CD4-positive, alpha-beta T cell treated with Interleukin-15 for 4 hours (primary cell): ENCODE measurements around the gene GOLGA2.

Experiments used
- DNase-seq: peaks from one replicate; pipeline ENCODE4 v3.0.0-alpha.2; 2020; ENCODE audit warnings: low spot score

The GOLGA2 gene

DNA sequence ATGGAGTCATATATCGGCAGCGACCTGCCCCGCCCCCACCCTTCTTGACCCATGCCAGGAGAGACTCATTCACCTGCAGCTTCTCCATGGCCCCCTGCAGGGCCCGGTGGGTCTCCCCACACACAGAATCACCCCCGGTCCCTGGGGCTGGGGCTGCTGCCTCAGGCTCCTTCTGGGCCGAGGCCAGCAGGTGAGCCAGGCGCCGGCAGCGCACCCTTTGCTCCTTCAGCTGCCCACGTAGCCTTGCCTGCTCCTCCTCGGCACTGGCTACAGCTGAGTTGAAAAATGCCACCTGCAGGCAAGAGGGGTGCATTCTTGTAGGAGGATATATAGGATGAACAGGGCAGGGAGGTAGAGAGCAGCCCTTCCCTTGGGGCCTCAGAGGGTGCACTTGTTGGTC lies 17.9 kb downstream of the GOLGA2 start:
- no peak for DNase-seq

DNA sequence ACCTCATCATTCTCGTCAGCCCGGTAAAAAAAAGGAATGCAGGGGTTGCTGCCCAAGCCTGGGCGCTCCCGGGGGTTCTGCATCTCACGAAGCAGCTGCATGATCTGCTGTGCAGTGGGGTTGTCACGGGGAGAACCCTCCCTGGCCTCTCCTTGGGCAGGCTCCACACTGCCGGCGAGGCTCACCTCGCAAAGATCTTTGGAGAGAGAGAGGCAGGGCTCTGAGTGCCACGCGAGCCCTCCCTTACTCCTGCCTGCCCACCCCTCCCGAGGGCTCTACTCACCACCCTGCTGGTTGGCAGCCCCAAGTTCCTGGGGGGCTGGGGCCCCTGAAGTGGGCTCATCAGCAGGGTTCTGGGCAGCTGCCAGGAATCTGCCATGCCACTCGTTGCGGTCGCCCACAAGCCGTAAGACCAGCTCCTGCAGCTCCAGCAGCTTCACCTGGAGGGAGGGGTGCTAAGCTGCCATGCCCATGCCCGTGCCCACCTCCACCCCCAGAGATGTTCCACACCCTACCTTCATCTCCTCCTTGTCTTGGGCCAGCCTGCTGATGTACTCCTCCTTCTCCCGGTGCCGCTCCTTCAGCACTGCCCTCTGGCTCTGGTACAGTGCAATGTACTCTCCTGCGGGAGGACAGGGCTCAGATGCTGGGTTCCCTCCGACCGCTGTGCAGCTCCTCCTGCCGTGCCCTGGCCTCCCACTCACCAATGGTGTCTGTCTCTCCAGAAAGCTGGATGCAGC lies 18.6 kb downstream of the GOLGA2 start:
- DNase-seq = no peak

DNA sequence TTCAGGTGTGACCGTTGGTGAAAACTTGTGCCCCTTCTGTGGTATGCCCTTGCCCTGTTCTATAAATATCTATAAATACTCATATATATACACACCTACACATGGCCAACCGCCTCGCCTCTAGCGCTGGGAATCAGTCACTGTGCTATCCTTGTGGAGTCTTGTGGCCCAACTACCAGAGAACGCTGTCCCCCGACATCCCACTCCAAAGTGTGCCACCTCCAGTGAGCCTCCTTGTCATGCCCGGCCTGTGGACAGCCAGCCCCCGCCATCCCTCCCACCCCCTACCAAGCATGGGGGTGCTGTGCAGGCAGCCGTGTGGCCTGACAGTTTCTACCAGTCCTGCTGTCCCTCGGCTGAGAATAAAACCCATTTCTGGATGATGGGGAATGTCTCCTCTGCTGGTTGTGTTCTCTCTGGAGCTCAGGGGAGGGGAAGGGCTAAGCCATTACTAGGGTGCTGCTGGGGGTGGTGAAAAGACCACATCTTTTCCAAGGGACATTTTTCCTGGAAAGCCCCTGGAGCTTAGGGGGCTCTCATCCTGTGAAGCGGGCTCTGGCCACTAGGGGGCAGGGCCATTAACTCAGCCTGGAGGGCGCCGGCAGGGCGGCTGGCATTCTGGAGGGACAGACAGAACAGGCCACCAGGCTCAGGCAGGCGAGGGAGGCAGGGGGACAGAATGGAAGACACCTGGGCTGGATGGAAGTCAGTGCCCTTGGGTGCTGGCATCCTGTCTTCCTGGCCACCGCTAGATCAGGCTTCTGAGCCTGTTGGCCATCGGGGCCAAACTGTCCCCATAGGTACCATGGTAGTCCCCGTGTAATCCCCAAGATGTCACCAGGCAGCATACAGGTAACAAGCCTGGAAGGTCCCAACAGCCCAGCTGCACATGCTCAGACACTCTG lies 20.7 kb downstream of the GOLGA2 start:
- DNase-seq = peak; percentile 48

DNA sequence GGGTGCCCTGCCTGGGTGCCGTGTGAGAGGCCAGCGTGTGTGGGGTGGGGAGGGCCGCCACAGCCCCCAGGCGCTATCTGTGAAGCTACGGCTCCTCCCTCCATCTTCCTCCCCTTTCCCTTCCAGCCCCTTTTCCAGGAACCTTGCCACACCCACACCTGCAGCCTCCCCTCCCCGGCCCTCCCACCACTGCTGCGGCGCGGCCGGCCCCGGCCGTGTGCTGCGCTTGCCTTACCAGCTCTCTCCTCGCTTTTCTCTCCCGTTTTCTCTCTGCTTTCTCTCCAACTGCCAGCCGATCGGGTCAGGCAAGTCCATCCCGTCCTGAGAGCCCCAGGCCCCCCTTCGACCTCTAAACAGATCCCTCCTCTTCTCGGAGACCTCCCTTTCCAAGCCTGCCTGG lies 21.4 kb downstream of the GOLGA2 start:
- DNase-seq = no peak

DNA sequence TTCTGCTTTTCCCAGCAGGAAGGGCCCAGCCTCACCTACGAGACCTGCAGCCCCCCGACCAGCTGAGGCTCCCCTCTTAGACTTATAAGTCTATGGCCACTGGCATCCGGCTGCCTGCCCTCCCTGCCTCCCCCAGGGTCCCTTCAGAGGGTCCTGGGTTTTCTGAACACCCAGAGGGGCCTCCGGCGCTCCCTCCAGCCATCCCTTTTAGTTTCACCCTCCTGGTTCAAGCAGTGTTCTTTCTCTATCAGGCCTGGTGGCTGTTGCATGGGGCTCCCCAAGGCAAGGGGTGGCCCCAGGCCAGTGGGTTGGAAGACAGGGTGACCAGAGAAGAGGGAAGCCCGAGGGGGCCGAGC lies 21.8 kb downstream of the GOLGA2 start:
- no peak for DNase-seq

DNA sequence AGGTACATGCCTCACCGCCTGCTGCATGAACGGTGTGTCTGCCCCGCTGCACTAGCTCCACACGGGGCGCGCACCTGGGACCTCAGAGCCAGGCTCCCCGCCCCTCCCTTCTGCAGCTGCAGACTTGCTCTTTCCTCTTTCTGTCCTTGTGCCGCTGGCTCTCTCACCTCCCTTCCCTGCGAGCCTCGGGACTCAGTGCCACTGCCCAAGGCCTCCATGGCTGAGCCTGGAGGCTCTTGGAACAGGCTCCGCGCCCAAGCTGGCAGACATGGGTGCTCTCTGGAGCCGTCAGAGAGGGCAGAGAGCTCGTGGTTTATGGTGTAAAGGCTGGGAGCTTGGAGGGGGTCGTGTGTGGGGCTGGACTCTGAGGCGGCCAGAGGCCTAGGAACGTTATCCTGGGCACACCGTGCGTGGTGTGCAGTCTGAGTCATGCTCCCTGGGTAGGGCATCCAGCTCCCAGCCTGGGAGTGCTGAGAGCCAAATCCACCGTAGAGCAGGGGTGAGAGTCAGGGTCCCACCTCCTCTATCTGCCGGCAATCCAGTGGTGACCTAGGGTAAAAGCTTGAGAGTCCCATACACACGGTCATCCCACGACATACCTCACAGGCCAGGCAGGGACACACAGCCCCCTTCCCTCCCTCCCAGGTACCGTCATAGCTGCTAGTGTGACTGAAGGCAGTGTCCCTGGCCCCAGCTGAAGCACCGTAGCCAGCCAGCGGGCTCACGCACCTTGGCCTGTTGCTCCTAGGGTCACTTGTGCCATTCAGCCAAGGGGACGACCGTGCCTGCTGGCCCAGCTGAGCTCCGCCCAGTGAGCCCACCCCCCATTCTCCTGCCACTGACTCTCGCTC lies 22.4 kb downstream of the GOLGA2 start:
- no peak for DNase-seq

DNA sequence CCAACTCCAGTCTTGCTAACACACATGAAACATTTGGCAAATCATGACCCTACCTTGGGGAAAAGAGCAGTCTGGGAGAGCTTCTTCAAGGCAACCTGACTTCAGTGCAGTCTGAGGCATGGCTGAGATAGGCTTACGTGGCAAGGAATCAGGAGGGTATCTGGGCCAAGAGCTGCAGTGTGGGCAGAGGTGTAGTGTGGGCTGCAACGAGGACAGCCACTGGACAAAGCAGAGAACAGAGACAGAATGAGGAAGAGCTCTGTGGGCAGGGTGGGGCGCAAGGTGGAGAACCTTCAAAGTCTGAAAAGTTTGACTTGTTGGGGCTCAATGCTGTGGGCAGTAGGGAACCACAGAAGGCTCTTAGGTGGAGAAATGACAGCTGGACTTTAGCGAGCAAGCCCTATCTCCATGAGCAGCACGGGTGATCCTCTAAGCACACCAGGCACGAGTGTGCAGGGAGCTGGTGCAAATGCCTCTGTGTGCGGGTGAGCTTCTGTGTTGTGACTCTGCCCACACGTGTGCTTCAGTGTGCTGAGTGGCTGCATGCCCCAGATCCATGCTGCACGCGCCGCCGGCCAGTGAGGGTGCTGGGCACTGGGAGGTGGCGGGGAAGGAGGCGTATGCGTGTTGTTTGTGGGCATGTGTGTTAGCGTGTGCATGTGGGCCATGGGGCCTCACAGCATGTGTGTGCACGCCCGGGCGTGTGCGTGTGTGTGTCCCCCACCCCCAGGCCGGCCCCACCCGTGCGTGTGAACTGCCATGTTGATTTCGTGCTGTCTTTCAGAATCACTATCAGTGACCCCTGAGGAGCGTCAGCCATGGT lies 23.3 kb downstream of the GOLGA2 start:
- no peak for DNase-seq

DNA sequence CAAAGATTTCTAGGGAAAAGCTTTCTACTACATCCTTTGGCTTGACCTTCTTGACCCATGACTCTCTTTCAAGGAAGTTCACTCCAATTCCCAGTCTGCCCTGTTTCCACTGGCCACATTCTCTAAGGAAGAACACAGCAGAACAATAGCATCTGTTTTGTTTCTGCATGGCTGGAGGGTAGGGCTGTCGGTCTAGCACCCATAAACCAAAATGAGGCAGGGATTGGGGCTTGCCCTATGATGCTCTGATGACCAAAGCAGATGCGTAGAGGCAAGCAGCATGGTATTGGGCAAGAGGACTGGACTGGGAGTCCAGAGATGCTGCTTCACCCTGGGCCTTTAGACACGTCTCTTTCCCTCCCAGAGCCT lies 24.1 kb downstream of the GOLGA2 start:
- no peak for DNase-seq

DNA sequence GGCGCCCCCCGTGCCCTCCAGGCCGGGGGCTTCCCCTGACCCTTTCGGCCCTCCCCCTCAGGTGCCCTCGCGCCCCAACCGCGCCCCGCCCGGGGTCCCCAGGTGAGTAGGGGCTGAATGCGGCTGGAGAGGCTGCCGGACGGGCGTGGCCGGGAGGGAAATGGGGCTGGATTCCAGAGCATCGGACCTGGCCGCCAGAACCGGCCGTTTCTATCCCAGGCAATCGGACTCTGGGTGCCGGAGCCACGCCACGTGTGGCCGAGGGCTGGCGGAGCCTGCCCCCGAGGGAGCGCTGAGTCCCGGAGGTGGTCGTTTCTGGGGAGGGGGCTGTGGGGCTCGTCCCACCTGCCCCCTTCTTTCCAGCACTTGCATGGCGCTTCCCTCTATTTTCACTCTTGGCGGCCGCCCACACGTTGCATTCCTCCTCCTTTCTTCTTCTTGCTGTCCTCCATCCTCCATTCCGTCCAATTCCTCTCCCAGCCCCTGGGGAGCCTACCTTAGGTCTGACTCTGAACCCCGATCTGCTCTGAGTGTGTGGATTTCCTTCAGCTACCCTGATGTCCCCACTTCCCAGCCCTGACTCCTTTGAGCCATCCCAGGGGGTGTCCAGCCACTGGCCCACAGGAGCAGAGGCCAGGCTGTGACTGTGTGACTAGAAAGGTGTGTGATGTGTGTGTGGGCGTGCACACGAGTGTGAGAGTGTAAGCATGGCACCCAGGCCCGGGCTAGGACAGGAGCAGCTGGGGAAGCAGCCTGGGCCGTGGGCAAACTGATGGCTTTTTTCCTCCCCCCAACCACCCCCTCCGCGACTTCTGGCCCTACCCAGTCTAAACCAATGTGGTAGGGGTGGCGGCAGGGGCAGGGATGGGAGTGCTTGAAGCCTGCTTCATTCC lies 24.7 kb downstream of the GOLGA2 start:
- peak; percentile 7 for DNase-seq

DNA sequence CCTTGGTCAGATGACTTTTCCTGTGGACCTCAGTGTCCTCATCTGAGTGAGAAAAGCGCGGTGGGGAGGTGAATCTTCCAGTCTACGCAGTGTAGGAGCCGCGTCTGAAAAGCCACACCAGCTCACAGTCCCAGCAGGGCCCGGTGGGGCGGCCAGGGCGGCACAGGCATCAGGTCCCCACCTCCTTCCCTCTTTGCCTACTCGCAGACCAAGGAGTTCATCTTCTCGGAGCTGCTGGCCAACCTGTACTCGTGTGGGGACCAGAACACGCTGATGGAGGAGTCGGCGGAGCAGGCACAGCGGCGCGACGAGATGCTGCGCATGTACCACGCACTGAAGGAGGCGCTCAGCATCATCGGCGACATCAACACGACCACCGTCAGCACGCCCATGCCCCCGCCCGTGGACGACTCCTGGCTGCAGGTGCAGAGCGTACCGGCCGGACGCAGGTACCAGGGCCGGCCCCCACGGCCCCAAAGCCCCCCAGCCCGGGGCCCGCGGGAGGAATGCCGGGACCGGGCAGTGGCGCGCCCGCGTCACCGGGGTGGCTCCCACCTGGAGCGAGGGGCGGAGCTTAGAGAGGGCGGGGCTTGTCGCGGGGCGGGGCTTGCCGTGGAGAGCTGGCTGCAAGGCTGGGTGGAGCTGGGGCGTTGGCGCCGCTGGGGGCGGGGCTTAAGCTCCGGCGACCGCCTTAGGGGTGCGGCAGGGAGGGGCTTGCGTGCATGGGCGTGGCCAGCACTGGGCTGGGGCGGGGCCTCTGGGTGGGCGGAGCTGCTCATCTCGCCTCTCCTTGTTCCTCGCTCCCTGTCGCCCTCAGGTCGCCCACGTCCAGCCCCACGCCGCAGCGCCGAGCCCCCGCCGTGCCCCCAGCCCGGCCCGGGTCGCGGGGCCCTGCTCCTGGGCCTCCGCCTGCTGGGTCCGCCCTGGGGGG lies 25.6 kb downstream of the GOLGA2 start:
- peak; percentile 98 for DNase-seq

DNA sequence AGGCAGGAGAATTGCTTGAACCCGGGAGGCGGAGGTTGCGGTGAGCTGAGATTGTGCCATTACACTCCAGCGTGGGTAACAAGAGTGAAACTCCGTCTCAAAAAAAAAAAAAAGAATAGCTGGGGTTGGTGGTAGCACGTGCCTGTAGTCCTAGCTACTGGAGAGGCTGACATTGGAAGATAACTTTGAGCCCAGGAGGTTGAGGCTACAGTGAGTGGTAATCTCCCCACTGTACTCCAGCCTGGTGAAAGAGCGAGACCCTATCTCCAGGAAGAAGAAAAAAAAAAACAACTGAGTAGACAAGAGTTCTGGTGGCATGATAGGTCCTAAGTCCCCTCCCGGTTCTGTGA lies 26.3 kb downstream of the GOLGA2 start:
- no peak for DNase-seq

DNA sequence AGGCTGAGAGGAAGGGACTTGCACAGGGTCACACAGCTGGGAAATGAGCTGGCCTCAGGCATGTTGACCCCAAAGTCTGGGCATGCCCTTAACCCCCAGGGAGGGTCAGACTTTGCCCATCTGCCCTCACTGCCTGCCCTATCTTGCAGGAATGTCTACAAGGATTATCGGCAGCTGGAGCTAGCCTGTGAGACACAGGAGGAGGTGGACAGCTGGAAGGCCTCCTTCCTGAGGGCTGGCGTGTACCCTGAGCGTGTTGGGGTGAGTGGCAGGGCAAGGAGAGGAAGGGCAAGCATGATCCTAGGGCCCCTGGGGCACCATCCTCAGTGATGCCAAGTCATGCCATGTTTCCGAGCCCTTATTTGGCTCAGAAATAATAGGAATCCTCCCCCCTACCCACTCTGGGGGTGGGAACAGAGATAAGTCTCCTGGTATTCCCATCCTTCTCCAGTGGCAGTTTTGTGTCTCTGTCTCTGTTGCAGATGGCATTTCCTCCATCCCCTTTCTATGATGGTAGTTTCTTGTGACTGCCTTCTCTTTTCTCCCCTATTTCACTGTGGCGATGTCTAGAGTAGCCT lies 28.5 kb downstream of the GOLGA2 start:
- no peak for DNase-seq

DNA sequence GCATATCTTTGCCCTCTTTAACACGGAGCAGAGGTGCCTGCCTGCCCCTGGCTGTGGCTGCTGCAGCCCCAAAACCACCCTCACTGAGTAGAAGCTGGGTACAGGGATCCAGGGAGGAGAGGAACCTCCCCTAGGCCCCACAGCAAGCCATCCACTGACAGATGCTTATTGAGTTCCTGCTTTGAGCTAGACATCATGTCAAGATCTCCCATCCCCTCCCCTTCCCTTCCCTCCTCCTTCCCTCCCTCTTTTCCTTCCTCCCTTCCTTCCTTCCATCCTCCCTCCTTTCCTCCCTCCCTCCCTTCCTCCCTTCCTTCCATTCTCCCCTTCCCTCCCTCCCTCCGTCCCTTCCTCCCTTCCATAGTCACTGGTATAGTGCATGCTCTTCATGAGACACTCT lies 29.3 kb downstream of the GOLGA2 start:
- no peak for DNase-seq

DNA sequence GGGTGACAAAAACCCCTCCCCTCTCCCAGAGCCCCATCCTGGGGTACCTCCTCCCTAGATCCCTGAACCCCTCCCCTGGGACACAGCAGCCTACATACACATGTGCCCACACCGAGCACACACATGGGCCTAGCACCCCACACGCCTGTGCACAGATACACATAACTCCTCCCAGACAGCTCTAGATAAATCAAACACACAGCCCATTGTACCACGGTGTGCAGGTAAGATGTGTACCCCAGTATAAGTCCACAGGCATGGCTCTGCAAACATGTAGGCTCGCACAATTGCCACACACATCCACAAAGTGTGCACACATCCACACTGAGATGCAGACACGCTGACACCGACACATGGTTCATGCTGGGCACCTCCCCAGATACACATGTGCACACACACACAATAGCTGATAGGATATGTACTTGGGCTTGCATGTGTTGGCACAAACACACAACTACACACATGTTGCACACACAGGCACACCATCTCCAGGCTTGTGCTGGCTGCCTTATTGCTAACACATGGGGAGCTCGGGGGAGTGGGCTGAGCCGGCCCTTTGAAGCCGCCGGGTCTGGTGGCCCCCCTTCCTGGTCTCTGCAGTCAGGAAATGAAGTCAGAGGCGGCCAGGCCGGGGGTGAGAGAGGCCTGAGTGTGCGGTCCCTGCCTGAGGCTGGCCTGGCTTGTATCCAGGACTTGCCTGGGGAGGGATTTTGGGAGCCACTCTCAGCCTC lies 30.2 kb downstream of the GOLGA2 start:
- no peak for DNase-seq

DNA sequence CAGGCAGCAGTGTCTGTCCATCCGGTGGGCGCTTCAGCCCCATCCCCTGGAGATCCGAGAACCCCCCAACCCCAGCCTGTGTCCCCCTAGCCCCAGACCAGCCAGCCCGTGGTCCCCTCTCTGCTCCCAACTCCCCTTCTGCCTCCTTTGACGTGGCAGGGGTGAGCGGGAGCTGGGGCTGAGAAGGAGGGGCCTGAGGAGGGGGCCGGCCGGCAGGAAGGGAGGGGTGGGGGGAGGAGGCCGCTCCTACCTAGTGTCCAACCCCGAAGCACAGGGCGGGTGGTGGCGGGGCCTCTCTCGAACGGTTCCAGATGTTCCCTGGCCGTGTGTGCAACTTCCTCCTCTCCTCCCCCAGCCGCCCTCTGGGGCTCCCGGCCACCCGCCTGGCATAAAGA lies 31.0 kb downstream of the GOLGA2 start:
- no peak for DNase-seq

DNA sequence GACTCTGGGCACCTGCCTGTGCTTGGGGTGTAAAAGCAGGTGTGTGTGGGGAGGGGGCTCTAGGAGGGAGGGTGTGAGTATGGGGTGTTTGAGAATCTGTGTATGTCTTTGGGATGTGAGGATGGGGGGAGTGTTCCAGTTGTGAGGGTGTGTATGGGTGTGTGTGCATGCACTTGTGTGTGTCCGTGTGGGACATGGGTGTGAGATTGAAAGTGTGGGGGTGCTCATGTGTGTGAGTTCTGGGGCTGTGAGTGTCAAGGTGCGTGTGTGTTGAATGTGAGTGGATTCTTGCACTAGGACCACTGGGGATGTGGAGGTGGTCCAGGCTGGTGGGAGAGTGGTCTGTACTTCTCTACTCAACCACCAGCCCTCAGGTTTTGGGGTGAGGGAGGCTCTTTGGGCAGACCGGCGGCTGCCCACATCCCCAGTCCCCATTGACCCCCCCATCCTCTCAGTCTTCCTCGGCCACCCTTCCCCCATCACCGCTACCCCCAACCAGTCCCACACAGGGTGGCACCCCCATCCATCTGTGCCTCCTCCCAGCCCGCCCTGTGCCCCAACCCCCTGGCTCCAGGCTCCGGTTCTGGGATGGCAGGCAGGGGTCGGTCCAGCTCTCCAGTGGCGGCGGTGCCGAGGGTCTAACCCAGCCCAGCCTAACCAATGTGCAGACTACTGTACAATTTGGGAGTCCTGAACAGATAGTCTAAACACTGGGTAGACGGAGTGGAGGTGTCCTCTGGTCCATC lies 31.5 kb downstream of the GOLGA2 start:
- DNase-seq = no peak

DNA sequence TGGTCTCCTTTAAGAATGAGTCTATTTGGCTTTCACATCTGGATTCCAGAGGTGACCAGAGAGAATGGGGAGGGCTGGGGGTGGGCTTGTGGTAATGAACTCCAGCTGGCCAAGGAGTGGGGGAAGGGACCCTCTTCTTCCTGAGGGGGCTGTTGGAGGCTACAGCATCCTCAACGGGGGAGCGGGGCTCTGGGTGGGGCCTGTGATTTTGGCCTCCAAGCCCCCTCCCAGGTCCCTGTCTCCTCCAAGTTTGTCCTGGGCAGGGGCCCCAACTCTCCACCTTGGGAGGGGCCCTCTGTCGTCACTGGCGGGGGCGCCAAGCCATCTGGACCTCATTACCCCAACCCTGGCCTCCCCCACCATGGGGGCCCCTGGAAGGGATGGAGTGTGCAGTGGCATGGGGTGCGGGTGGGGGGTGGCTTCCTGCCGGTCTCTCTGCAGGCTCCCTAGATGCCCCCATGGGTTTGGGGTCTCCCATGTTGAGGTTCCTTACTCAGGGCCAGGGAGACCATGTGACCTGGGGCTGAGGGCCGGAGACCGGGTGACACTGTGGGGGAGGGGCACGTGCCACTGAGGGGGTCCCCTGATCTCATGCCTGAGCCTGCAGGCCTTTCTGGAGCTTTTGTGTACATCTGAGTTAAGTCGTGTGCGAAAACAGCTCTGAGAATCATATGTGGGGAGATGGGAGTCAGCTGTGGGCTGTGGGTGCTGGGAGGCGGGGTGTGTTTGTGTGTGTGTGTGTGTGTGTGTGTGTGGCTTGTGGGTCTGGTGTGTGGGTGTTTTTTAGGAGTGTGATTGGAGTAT lies 32.4 kb downstream of the GOLGA2 start:
- no peak for DNase-seq
